Glutamatergic neuron (in vitro differentiated cells): ENCODE measurements around the gene LBHD1. TPM values are rescaled to one million over a fixed set of nuclear protein-coding genes. Genes with fewer than 3 reads are reported as not detected.

Experiments used
- DNase-seq: peaks from one replicate; pipeline ENCODE4 v3.0.0; 2022
- H3K27ac Mint-ChIP-seq: one replicate; pipeline ENCODE4 v1.8.0; 2020; ENCODE audit warnings: mild to moderate bottlenecking, mixed read lengths, inconsistent platforms; ENCODE audit not compliant: unreplicated experiment
- H3K27me3 Mint-ChIP-seq: one replicate; pipeline ENCODE4 v1.8.0; 2020; ENCODE audit warnings: mild to moderate bottlenecking, moderate library complexity, mixed read lengths, inconsistent platforms; ENCODE audit not compliant: unreplicated experiment
- H3K36me3 Mint-ChIP-seq: one replicate; pipeline ENCODE4 v1.8.0; 2020; ENCODE audit warnings: mild to moderate bottlenecking, mixed read lengths, inconsistent platforms; ENCODE audit not compliant: unreplicated experiment
- H3K4me1 Mint-ChIP-seq: one replicate; pipeline ENCODE4 v1.8.0; 2020; ENCODE audit warnings: mild to moderate bottlenecking, low read depth, mixed read lengths, inconsistent platforms; ENCODE audit not compliant: unreplicated experiment
- H3K4me3 Mint-ChIP-seq: one replicate; pipeline ENCODE4 v1.8.0; 2020; ENCODE audit warnings: mild to moderate bottlenecking, mixed read lengths, inconsistent platforms; ENCODE audit not compliant: unreplicated experiment
- H3K9me3 Mint-ChIP-seq: one replicate; pipeline ENCODE4 v1.8.0; 2020; ENCODE audit warnings: mild to moderate bottlenecking, moderate library complexity, mixed read lengths, inconsistent platforms; ENCODE audit not compliant: unreplicated experiment
- total RNA-seq: library from RNA; stranded (reverse); fragmentation: NEBNext Ultra II Directional; extraction: Animal tissue kit (Norgen Biotek cat#: 25700); gene quantifications from one replicate; pipeline ENCODE4 v1.2.1, GENCODE V29; 2021; ENCODE audit not compliant: unreplicated experiment
- TF ChIP-seq, protein P1 (sequence below): fragments of 200-600 bp; sonication (generic); IDR thresholded peaks from one replicate; pipeline ENCODE4 v1.5.0; 2021; ENCODE audit not compliant: partially characterized antibody, unreplicated experiment

LBHD1 gene
- total RNA-seq, 1 donor from 2014 or later, result 4.6 TPM

- H3K9me3 Mint-ChIP-seq, result peaks cover 5% of the 10 kb centered on the region
- H3K4me3 Mint-ChIP-seq, result peak overlapping the region; percentile 15
- peak overlapping the region; percentile 48 for H3K27ac Mint-ChIP-seq
- peaks cover 4% of the 10 kb centered on the region for H3K4me1 Mint-ChIP-seq
- TF ChIP-seq, protein P1, sequence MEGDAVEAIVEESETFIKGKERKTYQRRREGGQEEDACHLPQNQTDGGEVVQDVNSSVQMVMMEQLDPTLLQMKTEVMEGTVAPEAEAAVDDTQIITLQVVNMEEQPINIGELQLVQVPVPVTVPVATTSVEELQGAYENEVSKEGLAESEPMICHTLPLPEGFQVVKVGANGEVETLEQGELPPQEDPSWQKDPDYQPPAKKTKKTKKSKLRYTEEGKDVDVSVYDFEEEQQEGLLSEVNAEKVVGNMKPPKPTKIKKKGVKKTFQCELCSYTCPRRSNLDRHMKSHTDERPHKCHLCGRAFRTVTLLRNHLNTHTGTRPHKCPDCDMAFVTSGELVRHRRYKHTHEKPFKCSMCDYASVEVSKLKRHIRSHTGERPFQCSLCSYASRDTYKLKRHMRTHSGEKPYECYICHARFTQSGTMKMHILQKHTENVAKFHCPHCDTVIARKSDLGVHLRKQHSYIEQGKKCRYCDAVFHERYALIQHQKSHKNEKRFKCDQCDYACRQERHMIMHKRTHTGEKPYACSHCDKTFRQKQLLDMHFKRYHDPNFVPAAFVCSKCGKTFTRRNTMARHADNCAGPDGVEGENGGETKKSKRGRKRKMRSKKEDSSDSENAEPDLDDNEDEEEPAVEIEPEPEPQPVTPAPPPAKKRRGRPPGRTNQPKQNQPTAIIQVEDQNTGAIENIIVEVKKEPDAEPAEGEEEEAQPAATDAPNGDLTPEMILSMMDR, result no peak
- peaks cover 7% of the 10 kb centered on the region for H3K27me3 Mint-ChIP-seq
- H3K36me3 Mint-ChIP-seq, result no peaks in the 10 kb centered on the region
- no peak for DNase-seq
Observed at GRCh38 chr11:62614275-62614674, 57.8 kb downstream of the LBHD1 start.

DNA sequence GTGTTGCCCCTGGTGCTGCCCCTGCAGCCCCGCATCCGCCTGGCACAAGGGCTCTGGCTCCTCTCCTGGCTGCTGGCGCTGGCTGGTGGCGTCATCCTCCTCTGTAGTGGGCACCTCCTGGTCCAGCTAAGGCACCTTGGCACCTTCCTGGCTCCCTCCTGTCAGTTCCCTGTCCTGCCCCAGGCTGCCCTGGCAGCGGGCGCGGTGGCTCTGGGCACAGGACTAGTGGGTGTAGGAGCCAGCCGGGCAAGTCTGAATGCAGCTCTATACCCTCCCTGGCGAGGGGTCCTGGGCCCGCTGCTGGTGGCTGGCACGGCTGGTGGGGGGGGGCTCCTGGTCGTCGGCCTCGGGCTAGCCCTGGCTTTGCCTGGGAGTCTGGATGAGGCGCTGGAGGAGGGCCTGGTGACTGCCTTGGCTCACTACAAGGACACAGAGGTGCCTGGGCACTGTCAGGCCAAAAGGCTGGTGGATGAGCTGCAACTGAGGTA, 58.7 kb downstream of the LBHD1 start:
- DNase-seq, result peak; percentile 41
- Mint-ChIP-seq H3K27me3 (peaks cover 7% of the 10 kb centered on the region), H3K27ac (no peak overlapping the region), H3K4me1 (peaks cover 4% of the 10 kb centered on the region), H3K9me3 (peaks cover 5% of the 10 kb centered on the region), H3K4me3 (no peak overlapping the region), H3K36me3 (no peaks in the 10 kb centered on the region)
- TF ChIP-seq, protein P1, result no peak

Other genes with a start within 250 kb of the LBHD1 start
- 4.5 TPM for gene AHNAK, start 125.5 kb downstream of the LBHD1 start, total RNA-seq
- gene EEF1G, start 98.4 kb downstream of the LBHD1 start, total RNA-seq, result 928 TPM
- 29.7 TPM for gene TUT1, start 80.7 kb downstream of the LBHD1 start, total RNA-seq
- gene MTA2, start 70.4 kb downstream of the LBHD1 start, total RNA-seq, result 172 TPM
- 26.7 TPM for gene EML3, start 59.5 kb downstream of the LBHD1 start, total RNA-seq
- 1.3 TPM for gene ROM1, start 59.0 kb downstream of the LBHD1 start, total RNA-seq
- 71.6 TPM for gene B3GAT3, start 50.3 kb downstream of the LBHD1 start, total RNA-seq
- 213 TPM for gene GANAB, start 25.7 kb downstream of the LBHD1 start, total RNA-seq
- 20.9 TPM for gene INTS5, start 19.0 kb downstream of the LBHD1 start, total RNA-seq
- gene C11orf98, start 7.1 kb downstream of the LBHD1 start, total RNA-seq, result 73.6 TPM
- 15.7 TPM for gene CSKMT, start 7.0 kb downstream of the LBHD1 start, total RNA-seq
- gene UQCC3, start 594 bp downstream of the LBHD1 start, total RNA-seq, result 5.7 TPM
- 146 TPM for gene UBXN1, start 6.8 kb upstream of the LBHD1 start, total RNA-seq
- gene LRRN4CL, start 17.3 kb upstream of the LBHD1 start, total RNA-seq, result 1.8 TPM
- gene BSCL2, start 35.2 kb upstream of the LBHD1 start, total RNA-seq, result 550 TPM
- gene GNG3, start 35.4 kb upstream of the LBHD1 start, total RNA-seq, result 266 TPM
- gene HNRNPUL2, start 55.2 kb upstream of the LBHD1 start, total RNA-seq, result 58.6 TPM
- gene TTC9C, start 56.2 kb upstream of the LBHD1 start, total RNA-seq, result 34.1 TPM
- 14.6 TPM for gene ZBTB3, start 81.9 kb upstream of the LBHD1 start, total RNA-seq
- gene POLR2G, start 89.3 kb upstream of the LBHD1 start, total RNA-seq, result 92.5 TPM
- gene TAF6L, start 99.1 kb upstream of the LBHD1 start, total RNA-seq, result 39.4 TPM
- 28.2 TPM for gene TMEM179B, start 115.1 kb upstream of the LBHD1 start, total RNA-seq
- 17.4 TPM for gene TMEM223, start 119.7 kb upstream of the LBHD1 start, total RNA-seq
- 104 TPM for gene NXF1, start 133.2 kb upstream of the LBHD1 start, total RNA-seq
- 40.7 TPM for gene STX5, start 159.8 kb upstream of the LBHD1 start, total RNA-seq
- gene TEX54, start 160.6 kb upstream of the LBHD1 start, total RNA-seq, result 1.0 TPM
- gene WDR74, start 167.3 kb upstream of the LBHD1 start, total RNA-seq, result 69.0 TPM
- 221 TPM for gene SLC3A2, start 208.6 kb upstream of the LBHD1 start, total RNA-seq
- gene CHRM1, start 249.1 kb upstream of the LBHD1 start, total RNA-seq, result not detected